ENCODE results near the gene NUP153. TPM values are rescaled to one million over a fixed set of nuclear protein-coding genes. Genes with fewer than 3 reads are reported as not detected.

NUP153 gene
- total RNA-seq, 1 donor from 2014 or later = 34.2 TPM

DNA sequence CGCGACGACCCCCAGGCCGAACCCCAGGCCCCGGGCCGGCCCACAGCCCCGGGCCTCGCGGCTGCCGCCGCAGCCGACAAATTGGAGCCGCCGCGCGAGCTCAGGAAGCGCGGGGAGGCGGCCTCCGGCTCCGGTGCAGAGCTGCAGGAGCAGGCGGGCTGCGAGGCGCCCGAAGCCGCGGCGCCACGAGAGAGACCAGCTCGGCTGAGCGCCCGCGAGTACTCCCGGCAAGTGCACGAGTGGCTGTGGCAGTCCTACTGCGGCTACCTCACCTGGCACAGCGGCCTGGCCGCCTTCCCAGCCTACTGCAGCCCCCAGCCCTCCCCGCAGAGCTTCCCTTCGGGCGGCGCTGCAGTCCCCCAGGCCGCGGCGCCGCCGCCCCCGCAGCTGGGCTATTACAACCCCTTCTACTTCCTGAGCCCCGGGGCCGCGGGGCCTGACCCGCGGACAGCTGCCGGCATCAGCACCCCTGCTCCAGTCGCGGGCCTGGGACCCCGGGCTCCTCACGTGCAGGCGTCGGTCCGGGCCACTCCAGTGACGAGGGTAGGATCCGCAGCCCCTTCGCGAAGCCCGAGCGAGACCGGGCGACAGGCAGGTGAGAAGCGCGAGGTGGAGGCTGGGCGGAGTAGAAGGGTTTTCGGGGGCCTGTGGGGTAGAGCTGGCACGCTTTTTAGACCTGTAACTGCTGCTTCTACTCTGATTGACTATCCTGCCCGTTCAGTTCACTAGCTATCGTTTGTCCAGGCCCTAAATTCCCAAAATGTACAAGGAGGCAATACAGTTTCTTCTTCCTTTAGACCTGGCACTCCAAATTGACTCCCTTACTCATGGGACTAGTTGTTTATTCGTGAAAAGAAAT lies 106.0 kb downstream of the NUP153 start:
- DNase-seq = peak; percentile 43
- TF ChIP-seq, protein P1, sequence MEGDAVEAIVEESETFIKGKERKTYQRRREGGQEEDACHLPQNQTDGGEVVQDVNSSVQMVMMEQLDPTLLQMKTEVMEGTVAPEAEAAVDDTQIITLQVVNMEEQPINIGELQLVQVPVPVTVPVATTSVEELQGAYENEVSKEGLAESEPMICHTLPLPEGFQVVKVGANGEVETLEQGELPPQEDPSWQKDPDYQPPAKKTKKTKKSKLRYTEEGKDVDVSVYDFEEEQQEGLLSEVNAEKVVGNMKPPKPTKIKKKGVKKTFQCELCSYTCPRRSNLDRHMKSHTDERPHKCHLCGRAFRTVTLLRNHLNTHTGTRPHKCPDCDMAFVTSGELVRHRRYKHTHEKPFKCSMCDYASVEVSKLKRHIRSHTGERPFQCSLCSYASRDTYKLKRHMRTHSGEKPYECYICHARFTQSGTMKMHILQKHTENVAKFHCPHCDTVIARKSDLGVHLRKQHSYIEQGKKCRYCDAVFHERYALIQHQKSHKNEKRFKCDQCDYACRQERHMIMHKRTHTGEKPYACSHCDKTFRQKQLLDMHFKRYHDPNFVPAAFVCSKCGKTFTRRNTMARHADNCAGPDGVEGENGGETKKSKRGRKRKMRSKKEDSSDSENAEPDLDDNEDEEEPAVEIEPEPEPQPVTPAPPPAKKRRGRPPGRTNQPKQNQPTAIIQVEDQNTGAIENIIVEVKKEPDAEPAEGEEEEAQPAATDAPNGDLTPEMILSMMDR (IDR thresholded peaks at IDR 0.05; ENCODE audit: partially characterized antibody, unreplicated experiment) = no peak
- peaks cover 6% of the 10 kb centered on the region for H3K4me1 Mint-ChIP-seq (ENCODE audit: low read depth, unreplicated experiment)
- H3K4me3 Mint-ChIP-seq (ENCODE audit: unreplicated experiment) = peak overlapping the region; percentile 97
- H3K27me3 Mint-ChIP-seq (ENCODE audit: unreplicated experiment) = peaks cover 6% of the 10 kb centered on the region
- H3K27ac Mint-ChIP-seq (ENCODE audit: unreplicated experiment) = peak overlapping the region; percentile 74
- H3K36me3 Mint-ChIP-seq (ENCODE audit: unreplicated experiment) = no peaks in the 10 kb centered on the region
- H3K9me3 Mint-ChIP-seq (ENCODE audit: unreplicated experiment) = peaks cover 4% of the 10 kb centered on the region

DNA sequence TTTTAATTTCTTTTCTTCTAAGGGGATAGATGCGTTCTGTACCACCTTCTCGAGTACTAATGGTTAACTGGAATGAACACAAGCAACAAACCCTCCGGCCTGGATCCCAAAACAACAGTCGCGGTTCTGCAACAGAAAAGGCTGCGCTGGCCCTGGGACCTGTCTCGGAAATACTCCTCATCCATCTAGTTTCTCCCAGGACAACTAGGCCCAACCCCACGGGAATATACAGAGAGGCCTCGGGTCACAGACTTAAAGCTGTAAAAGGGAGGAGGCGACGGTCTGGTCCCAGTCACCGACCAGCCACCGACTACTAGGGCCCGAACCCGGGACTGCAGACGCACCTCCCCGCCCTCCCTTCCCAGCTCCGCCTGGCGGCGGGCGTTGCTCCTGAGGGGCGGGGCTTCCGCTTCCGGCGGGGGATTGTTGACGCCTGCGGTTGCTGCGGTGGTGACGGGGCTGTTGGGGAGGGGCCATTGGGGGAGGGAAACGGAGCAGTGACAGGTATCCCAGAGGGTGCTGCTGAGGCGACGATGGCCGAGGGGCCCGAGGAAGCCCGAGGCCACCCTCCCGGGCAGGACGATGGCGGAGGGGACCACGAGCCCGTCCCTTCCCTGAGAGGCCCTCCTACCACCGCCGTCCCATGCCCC lies 106.7 kb downstream of the NUP153 start, which contains the start of gene FAM8A1:
FAM8A1 (plus strand) TSS at position 426 of the 650 bp plus-strand sequence; CDS start at position 534, 108 bp downstream.
- H3K4me3 Mint-ChIP-seq (ENCODE audit: unreplicated experiment) = peak within 1 kb of the TSS; percentile 97
- peaks cover 6% of the 10 kb centered on the region for H3K27me3 Mint-ChIP-seq (ENCODE audit: unreplicated experiment)
- H3K4me1 Mint-ChIP-seq (ENCODE audit: low read depth, unreplicated experiment) = peaks cover 6% of the 10 kb centered on the region
- DNase-seq = peak; percentile 99
- H3K9me3 Mint-ChIP-seq (ENCODE audit: unreplicated experiment) = peaks cover 4% of the 10 kb centered on the region
- TF ChIP-seq, protein P1 (IDR thresholded peaks at IDR 0.05; ENCODE audit: partially characterized antibody, unreplicated experiment) = peak; percentile 59
- H3K27ac Mint-ChIP-seq (ENCODE audit: unreplicated experiment) = peak within 1 kb of the TSS; percentile 89
- H3K36me3 Mint-ChIP-seq (ENCODE audit: unreplicated experiment) = no peaks in the 10 kb centered on the region

DNA sequence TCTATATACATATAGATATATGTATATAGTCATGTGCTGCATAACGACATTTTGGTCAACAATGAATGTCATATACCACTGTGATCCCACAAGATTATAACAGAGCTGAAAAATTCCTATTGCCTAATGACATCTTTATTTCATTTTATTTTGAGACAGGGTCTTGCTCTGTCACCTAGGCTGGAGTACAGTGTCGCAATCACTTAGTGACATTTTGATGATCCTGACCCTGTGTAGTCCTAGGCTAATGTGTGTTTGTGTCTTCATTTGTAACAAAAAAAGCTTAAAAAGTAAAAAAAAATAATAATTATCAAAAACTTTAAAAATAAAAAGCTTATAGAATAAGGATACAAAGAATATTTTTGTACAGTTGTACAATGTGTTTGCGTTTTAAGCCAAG lies 110.6 kb downstream of the NUP153 start:
- DNase-seq = no peak
- H3K4me3 Mint-ChIP-seq (ENCODE audit: unreplicated experiment) = no peak overlapping the region
- TF ChIP-seq, protein P1 (IDR thresholded peaks at IDR 0.05; ENCODE audit: partially characterized antibody, unreplicated experiment) = no peak
- H3K36me3 Mint-ChIP-seq (ENCODE audit: unreplicated experiment) = no peaks in the 10 kb centered on the region
- H3K27ac Mint-ChIP-seq (ENCODE audit: unreplicated experiment) = no peak overlapping the region
- peaks cover 3% of the 10 kb centered on the region for H3K9me3 Mint-ChIP-seq (ENCODE audit: unreplicated experiment)
- peaks cover 4% of the 10 kb centered on the region for H3K4me1 Mint-ChIP-seq (ENCODE audit: low read depth, unreplicated experiment)
- H3K27me3 Mint-ChIP-seq (ENCODE audit: unreplicated experiment) = peaks cover 2% of the 10 kb centered on the region

DNA sequence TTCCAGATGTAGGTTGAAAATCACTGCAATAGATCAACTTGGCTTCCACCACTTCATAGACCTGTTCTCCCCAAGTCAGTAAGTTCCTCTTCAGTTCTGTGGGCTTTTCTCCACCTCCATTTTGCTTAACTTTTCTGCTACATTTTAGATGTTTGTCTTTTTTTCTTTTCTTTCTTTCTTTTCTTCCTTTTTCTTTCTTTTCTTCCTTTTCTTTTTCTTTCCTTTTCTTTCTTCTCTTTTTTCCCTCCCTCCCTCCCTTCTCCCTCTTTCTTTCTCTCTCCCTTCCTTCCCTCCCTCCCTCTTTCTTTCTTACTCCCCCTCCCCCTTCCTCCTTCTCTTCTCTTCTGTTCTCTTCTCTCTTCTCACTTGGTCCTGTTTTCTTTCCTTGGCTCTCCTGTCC lies 113.5 kb downstream of the NUP153 start:
- H3K4me1 Mint-ChIP-seq (ENCODE audit: low read depth, unreplicated experiment) = peaks cover 9% of the 10 kb centered on the region
- no peak overlapping the region for H3K4me3 Mint-ChIP-seq (ENCODE audit: unreplicated experiment)
- DNase-seq = no peak
- TF ChIP-seq, protein P1 (IDR thresholded peaks at IDR 0.05; ENCODE audit: partially characterized antibody, unreplicated experiment) = no peak
- peaks cover 1% of the 10 kb centered on the region for H3K27me3 Mint-ChIP-seq (ENCODE audit: unreplicated experiment)
- H3K27ac Mint-ChIP-seq (ENCODE audit: unreplicated experiment) = no peak overlapping the region
- peaks cover 2% of the 10 kb centered on the region for H3K9me3 Mint-ChIP-seq (ENCODE audit: unreplicated experiment)
- no peaks in the 10 kb centered on the region for H3K36me3 Mint-ChIP-seq (ENCODE audit: unreplicated experiment)

Data from glutamatergic neuron (in vitro differentiated cells).